Sigmoid colon (tissue), 7 donors: ENCODE data around the gene SRC. TPM values are rescaled to one million over a fixed set of nuclear protein-coding genes. Genes with fewer than 3 reads are reported as not detected.

ENCODE experiments used
- DNase-seq: peaks from one replicate; pipeline ENCODE4 v3.0.0-alpha.2; 2019
- H3K27ac ChIP-seq, 4 donors: fragments of 200-600 bp; sonication (generic); one replicate each; pipeline ENCODE4 v1.5.1; 2016 to 2019; ENCODE audit warnings: mild to moderate bottlenecking in 1 of 4
- H3K27me3 ChIP-seq, 3 donors: fragments of 200-600 bp; sonication (generic); one replicate each; pipeline ENCODE4 v1.5.1; 2019; ENCODE audit warnings: mild to moderate bottlenecking in 1 of 3
- H3K36me3 ChIP-seq, 4 donors: fragments of 200-600 bp; sonication (generic); one replicate each; pipeline ENCODE4 v1.5.1; 2016 to 2019
- H3K4me1 ChIP-seq, 4 donors: fragments of 200-600 bp; sonication (generic); one replicate each; pipeline ENCODE4 v1.5.1; 2017 to 2019
- H3K4me3 ChIP-seq, 4 donors: fragments of 200-600 bp; sonication (generic); one replicate each; pipeline ENCODE4 v1.5.1; 2017 to 2019; ENCODE audit warnings: mild to moderate bottlenecking in 2 of 4, moderate library complexity in 1 of 4
- H3K9me3 ChIP-seq, 4 donors: fragments of 200-600 bp in 3 of 4; sonication (generic) in 3 of 4; one replicate each; pipeline versions ENCODE4 v1.5.1 to v1.6.1; 2013 to 2019
- CTCF ChIP-seq, 4 experiments: fragments of 450-650 bp in 3 of 4; fragments of 200-600 bp in 1 of 4; IDR thresholded peaks; one replicate each; pipeline ENCODE4 v1.5.1; 2016 to 2019; ENCODE audit warnings: antibody characterized with exemption in 4 of 4, mild to moderate bottlenecking in 3 of 4, moderate library complexity in 2 of 4
- EP300 ChIP-seq, 4 donors: sonication (generic); formaldehyde crosslinking; IDR thresholded peaks; one replicate each; pipeline ENCODE4 v1.6.1; 2017; ENCODE audit warnings: antibody characterized with exemption in 4 of 4
- POLR2A ChIP-seq, 2 donors: fragments of 450-650 bp; IDR thresholded peaks; one replicate each; pipeline ENCODE4 v1.6.1; 2016; ENCODE audit warnings: antibody characterized with exemption in 2 of 2, mild to moderate bottlenecking in 2 of 2, moderate library complexity in 2 of 2
- POLR2AphosphoS5 ChIP-seq, 4 donors: sonication (generic); formaldehyde crosslinking; IDR thresholded peaks; one replicate each; pipeline ENCODE4 v1.6.1; 2017; ENCODE audit warnings: antibody characterized with exemption in 4 of 4
- WGBS, 2 donors: extraction: QIAGEN DNeasy Blood & Tissue Kit; methylation state at CpG; one replicate each; pipeline ENCODE4 v1.1.7; 2013; 5-methylcytosine and 5-hydroxymethylcytosine counted together
- intact Hi-C: fragments of 100-400 bp; cut with DNase I; formaldehyde crosslinking; loops from one replicate; pipeline ENCODE4 v1.15.1; 2023
- polyA plus RNA-seq, 3 donors: library from polyadenylated mRNA; stranded (reverse); fragments of 200-250 nt; gene quantifications; one replicate each; pipeline ENCODE4 v1.2.3, GENCODE V29; 2013
- total RNA-seq, 4 donors: library from RNA; depleted of rRNA; stranded (reverse); fragments of >200 nt; gene quantifications; one replicate each; pipeline ENCODE4 v1.1.0, GENCODE V29; 2016
- donor health status: healthy with polysubstance abuse.
- donor health status: Bipolar disorder and iron deficiency.
- donor health status: healthy.

SRC gene
- total and polyA plus RNA-seq, 7 donors = 28.1 to 91.8 (median 52.3) TPM

DNA sequence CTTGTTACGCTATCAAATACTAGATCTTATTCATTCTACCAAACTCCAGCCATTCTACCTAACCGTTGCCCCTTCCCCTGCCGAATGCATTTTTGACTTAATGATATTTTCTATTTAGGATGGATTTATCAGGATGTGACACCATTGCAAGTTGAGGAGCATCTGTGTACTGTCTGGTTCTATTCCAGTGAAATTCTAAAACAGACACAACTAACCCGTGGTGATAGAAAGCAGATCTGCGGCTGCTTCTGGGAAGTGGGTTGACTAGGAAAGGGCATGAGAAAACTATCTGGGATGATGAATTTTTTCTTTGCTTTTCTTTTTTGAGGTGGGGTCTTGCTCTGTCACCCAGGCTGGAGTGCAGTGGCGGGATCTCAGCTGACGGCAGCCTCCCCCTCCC, 20.7 kb upstream of the SRC start:
- Histone ChIP-seq H3K4me1 (peaks cover 0 to 68% (median 58%) of the 10 kb centered on the region in 4 donors), H3K27ac (peak overlapping the region in 3 of 4 donors; percentile 82 to 92 (median 86)), H3K36me3 (no peaks in the 10 kb centered on the region), H3K4me3 (no peak overlapping the region), H3K9me3 (no peaks in the 10 kb centered on the region), H3K27me3 (no peaks in the 10 kb centered on the region)
- TF ChIP-seq CTCF (IDR thresholded peaks at IDR 0.05) (no peak), POLR2AphosphoS5 (IDR thresholded peaks at IDR 0.05) (peak; percentile 53 to 90 (median 82)), POLR2A (IDR thresholded peaks at IDR 0.05) (no peak), EP300 (IDR thresholded peaks at IDR 0.05) (peak in 3 of 4 donors; percentile 43 to 69 (median 48))
- WGBS, 2 donors = 92 to 97% methylated on average over 7 of the region's 7 CpGs
- intact Hi-C loops = no loop called here
- DNase-seq = no peak

- H3K36me3 ChIP-seq = no peaks in the 10 kb centered on the region
- no peak for DNase-seq
- TF ChIP-seq POLR2A (IDR thresholded peaks at IDR 0.05) (no peak), POLR2AphosphoS5 (IDR thresholded peaks at IDR 0.05) (no peak), EP300 (IDR thresholded peaks at IDR 0.05) (no peak), CTCF (IDR thresholded peaks at IDR 0.05) (no peak)
- H3K27me3 ChIP-seq = no peaks in the 10 kb centered on the region
- intact Hi-C loops = no loop called here
- WGBS, 2 donors = 78 to 83% methylated on average over 2 of the region's 2 CpGs
- peak overlapping the region; percentile 77 to 92 (median 84) for H3K27ac ChIP-seq
- no peaks in the 10 kb centered on the region for H3K9me3 ChIP-seq
- no peak overlapping the region for H3K4me3 ChIP-seq
- H3K4me1 ChIP-seq = peaks cover 0 to 79% (median 70%) of the 10 kb centered on the region in 4 donors
Observed at GRCh38 chr20:37326666-37327065, 19.3 kb upstream of the SRC start.

DNA sequence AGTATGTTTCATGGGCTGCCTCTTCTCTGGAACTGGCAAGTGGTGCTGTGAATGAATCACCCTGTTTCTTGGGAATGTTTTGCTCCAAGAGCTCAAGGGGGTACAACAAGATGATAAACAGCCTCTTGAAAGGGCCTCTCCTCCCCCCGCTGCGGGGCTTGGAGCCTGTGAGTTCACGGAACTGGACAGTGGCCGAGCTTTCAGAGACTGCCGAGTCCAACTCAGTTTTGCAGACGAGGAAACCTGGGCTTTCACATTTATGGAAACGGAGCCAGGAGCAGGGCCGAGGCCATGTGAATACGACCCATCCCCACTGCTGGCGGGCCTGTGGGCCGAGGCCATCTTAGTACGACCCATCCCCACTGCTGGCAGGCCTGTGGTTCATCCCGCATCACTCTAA, 18.2 kb upstream of the SRC start:
- 81 to 88% methylated on average over 13 of the region's 13 CpGs for WGBS, 2 donors
- no peaks in the 10 kb centered on the region for H3K9me3 ChIP-seq
- peak overlapping the region; percentile 77 to 92 (median 84) for H3K27ac ChIP-seq
- DNase-seq = peak; percentile 98
- H3K36me3 ChIP-seq = no peaks in the 10 kb centered on the region
- TF ChIP-seq POLR2AphosphoS5 (IDR thresholded peaks at IDR 0.05) (peak; percentile 80 to 94 (median 91)), CTCF (IDR thresholded peaks at IDR 0.05) (no peak), EP300 (IDR thresholded peaks at IDR 0.05) (peak; percentile 26 to 80 (median 78))
- H3K4me1 ChIP-seq = peaks cover 0 to 90% (median 81%) of the 10 kb centered on the region in 4 donors
- H3K4me3 ChIP-seq = no peak overlapping the region
- intact Hi-C loops = no loop called here
- no peaks in the 10 kb centered on the region for H3K27me3 ChIP-seq

DNA sequence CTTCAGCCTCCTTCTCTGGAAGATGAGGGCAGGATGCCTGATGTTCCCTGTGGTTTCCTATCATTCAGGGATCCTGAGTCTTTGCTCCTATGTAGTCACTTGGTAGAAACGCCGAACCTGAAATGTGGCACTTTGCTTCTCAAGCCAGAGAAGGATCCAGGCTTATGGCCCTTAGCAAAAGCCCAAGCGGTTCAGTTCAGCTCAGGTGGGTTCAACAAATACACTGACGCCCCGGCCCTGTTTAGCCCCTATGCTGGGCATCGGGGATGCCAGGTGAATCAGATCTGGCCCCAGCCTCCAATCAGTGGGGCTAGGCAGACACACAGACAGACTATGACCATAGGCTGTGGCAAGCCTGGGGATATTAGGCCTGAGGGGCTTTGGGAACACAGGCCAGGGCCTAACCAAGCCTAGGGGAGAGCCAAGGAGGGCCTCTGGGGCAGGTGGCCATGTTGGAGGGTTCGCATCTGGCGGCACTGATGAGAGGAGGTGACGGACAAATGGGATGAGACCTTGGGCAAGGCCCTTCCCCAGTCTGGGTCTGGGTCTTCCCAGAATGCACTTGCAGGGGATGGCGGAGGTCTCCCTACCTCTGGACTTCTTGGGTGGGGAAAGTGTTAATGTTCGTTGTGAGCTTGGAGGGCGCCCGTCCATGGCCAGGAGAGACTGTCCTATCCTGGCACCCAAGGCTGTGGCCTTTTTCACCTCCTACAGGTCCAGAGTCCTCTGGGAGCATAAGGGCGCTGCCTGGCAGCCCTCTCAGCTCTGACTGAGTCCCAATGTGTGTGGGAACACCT, 17.6 kb upstream of the SRC start:
- Histone ChIP-seq H3K9me3 (no peaks in the 10 kb centered on the region), H3K27ac (peak overlapping the region; percentile 77 to 92 (median 84)), H3K27me3 (no peaks in the 10 kb centered on the region), H3K36me3 (no peaks in the 10 kb centered on the region), H3K4me3 (no peak overlapping the region), H3K4me1 (peaks cover 0 to 95% (median 83%) of the 10 kb centered on the region in 4 donors)
- TF ChIP-seq POLR2A (IDR thresholded peaks at IDR 0.05) = no peak
- TF ChIP-seq CTCF (IDR thresholded peaks at IDR 0.05) = no peak
- no peak for TF ChIP-seq EP300 (IDR thresholded peaks at IDR 0.05)
- TF ChIP-seq POLR2AphosphoS5 (IDR thresholded peaks at IDR 0.05) = no peak
- intact Hi-C loops = no loop called here
- WGBS, 2 donors = 90 to 93% methylated on average over 14 of the region's 14 CpGs
- no peak for DNase-seq
